GM21619 (cell line): ENCODE measurements around the gene CKAP2.
A peak's percentile ranks its signal among the peaks of the same experiment; 100 is the strongest.
"Not testable (repeated sequence)": the region's sequence is repeated elsewhere in the genome, so short reads cannot be mapped to it uniquely, and the experiment has no call there.

Source experiments
- ATAC-seq: cut with Tn5 transposase; IDR thresholded peaks from one replicate; pipeline ENCODE4 v1.9.1; 2021; ENCODE audit not compliant: unreplicated experiment

The CKAP2 gene

GRCh38 chr13:52451135-52451804 lies 4.0 kb upstream of the CKAP2 start:
- ATAC-seq: no peak

GRCh38 chr13:52452470-52452869 lies 2.8 kb upstream of the CKAP2 start:
- ATAC-seq: no peak

GRCh38 chr13:52454459-52454819 lies 839 bp upstream of the CKAP2 start:
- peak; percentile 23 for ATAC-seq

- peak; percentile 28 for ATAC-seq
Measured at GRCh38 chr13:52455677-52456041, 381 bp downstream of the CKAP2 start.

- ATAC-seq: no peak
Measured at GRCh38 chr13:52459668-52460067, 4.4 kb downstream of the CKAP2 start.

GRCh38 chr13:52461265-52461664 lies 6.0 kb downstream of the CKAP2 start:
- no peak for ATAC-seq

- ATAC-seq: no peak
Measured at GRCh38 chr13:52463526-52463925, 8.2 kb downstream of the CKAP2 start.

GRCh38 chr13:52468487-52468886 lies 13.2 kb downstream of the CKAP2 start:
- ATAC-seq: not testable (repeated sequence)

- not testable (repeated sequence) for ATAC-seq
Measured at GRCh38 chr13:52480677-52481428, 25.6 kb downstream of the CKAP2 start.

- ATAC-seq: not testable (repeated sequence)
Measured at GRCh38 chr13:52487078-52487477, 31.8 kb downstream of the CKAP2 start.

- ATAC-seq: not testable (repeated sequence)
Measured at GRCh38 chr13:52488763-52489162, 33.5 kb downstream of the CKAP2 start.

GRCh38 chr13:52491015-52491414 lies 35.7 kb downstream of the CKAP2 start:
- not testable (repeated sequence) for ATAC-seq

- not testable (repeated sequence) for ATAC-seq
Measured at GRCh38 chr13:52494241-52494640, 39.0 kb downstream of the CKAP2 start.

- ATAC-seq: peak; percentile 92
Measured at GRCh38 chr13:52497979-52498378, 42.7 kb downstream of the CKAP2 start.

- not testable (repeated sequence) for ATAC-seq
Measured at GRCh38 chr13:52502277-52502676, 47.0 kb downstream of the CKAP2 start.

GRCh38 chr13:52505843-52506242 lies 50.6 kb downstream of the CKAP2 start:
- not testable (repeated sequence) for ATAC-seq

- ATAC-seq: not testable (repeated sequence)
Measured at GRCh38 chr13:52509532-52509931, 54.3 kb downstream of the CKAP2 start.

GRCh38 chr13:52510221-52510797 lies 55.0 kb downstream of the CKAP2 start:
- ATAC-seq: not testable (repeated sequence)

GRCh38 chr13:52511598-52511997 lies 56.3 kb downstream of the CKAP2 start:
- ATAC-seq: not testable (repeated sequence)

GRCh38 chr13:52513957-52514596 lies 58.8 kb downstream of the CKAP2 start:
- ATAC-seq: not testable (repeated sequence)

GRCh38 chr13:52523323-52523722 lies 68.0 kb downstream of the CKAP2 start:
- not testable (repeated sequence) for ATAC-seq
